Hepatocyte (in vitro differentiated cells): ENCODE data around the gene LURAP1L.

Experiments
- CTCF ChIP-seq: fragments of 200-600 bp; sonication (generic); IDR thresholded peaks from 2 replicates; pipeline ENCODE4 v1.5.1; 2016; ENCODE audit warnings: antibody characterized with exemption, mild to moderate bottlenecking; ENCODE audit not compliant: poor library complexity
- EZH2 ChIP-seq: fragments of 200-600 bp; sonication (generic); IDR thresholded peaks from 2 replicates; pipeline ENCODE4 v1.6.1; 2016; ENCODE audit warnings: antibody characterized with exemption, mild to moderate bottlenecking, borderline replicate concordance

DNA sequence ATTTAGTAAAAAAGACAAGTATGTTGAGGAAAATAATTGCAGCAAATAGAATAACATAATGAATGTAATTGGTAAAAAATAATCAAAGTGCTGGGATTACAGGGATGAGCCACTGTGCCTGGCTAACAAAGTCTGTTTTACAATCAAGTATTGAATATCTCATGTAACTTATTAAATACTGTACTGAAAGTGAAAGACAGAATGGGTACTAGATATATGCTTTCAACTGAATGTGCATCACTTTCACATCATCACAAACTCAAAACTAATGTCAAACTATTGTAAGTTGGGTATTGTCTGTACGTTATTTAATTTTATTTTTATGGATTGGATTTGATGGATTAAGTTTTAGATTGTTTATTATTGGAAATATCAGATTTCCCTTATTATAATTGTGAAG lies 58.9 kb downstream of the LURAP1L start:
- no peak for TF ChIP-seq CTCF
- TF ChIP-seq EZH2: no peak
